ENCODE measurements around the gene PRPF6. TPM values are rescaled to one million over a fixed set of nuclear protein-coding genes. Genes with fewer than 3 reads are reported as not detected.

The PRPF6 gene
- total and polyA plus RNA-seq, 2 of the 13 experiments (the other 11 are each of a cell fraction or from before 2014, with no cell fraction given): 63.7 to 101 TPM

GRCh38 chr20:64065062-64065973 lies 84.4 kb downstream of the PRPF6 start (continued):
- TF ChIP-seq ZNF383 (CRISPR knock-in tag; IDR thresholded peaks at IDR 0.05; ENCODE audit: borderline replicate concordance) (no peak), ZHX2 (IDR thresholded peaks at IDR 0.05; ENCODE audit: low read depth) (peak; percentile 61; the same call in 1 of the 2 replicates), ZHX2 (CRISPR knock-in tag; IDR thresholded peaks at IDR 0.05; ENCODE audit: borderline replicate concordance) (no peak), ZSCAN5A (CRISPR knock-in tag; IDR thresholded peaks at IDR 0.05; ENCODE audit: borderline replicate concordance) (0 out of 2 replicates have a peak, but pooled peaks have one; percentile 64), ZNF772 (CRISPR knock-in tag; IDR thresholded peaks at IDR 0.05) (peak; percentile 68; the same call in 1 of the 2 replicates), PAWR (CRISPR knock-in tag; IDR thresholded peaks at IDR 0.05; ENCODE audit: borderline replicate concordance) (0 out of 2 replicates have a peak, but pooled peaks have one; percentile 54), ZMYM4 (CRISPR knock-in tag; IDR thresholded peaks at IDR 0.05) (0 out of 2 replicates have a peak, but pooled peaks have one; percentile 21), LRRFIP1 (CRISPR knock-in tag; conservative IDR thresholded peaks at IDR 0.05) (no peak)
- TF ChIP-seq, protein P1, sequence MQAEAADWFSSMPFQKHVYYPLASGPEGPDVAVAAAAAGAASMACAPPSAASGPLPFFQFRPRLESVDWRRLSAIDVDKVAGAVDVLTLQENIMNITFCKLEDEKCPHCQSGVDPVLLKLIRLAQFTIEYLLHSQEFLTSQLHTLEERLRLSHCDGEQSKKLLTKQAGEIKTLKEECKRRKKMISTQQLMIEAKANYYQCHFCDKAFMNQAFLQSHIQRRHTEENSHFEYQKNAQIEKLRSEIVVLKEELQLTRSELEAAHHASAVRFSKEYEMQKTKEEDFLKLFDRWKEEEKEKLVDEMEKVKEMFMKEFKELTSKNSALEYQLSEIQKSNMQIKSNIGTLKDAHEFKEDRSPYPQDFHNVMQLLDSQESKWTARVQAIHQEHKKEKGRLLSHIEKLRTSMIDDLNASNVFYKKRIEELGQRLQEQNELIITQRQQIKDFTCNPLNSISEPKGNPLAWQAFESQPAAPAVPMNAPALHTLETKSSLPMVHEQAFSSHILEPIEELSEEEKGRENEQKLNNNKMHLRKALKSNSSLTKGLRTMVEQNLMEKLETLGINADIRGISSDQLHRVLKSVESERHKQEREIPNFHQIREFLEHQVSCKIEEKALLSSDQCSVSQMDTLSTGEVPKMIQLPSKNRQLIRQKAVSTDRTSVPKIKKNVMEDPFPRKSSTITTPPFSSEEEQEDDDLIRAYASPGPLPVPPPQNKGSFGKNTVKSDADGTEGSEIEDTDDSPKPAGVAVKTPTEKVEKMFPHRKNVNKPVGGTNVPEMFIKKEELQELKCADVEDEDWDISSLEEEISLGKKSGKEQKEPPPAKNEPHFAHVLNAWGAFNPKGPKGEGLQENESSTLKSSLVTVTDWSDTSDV (CRISPR knock-in tag; IDR thresholded peaks at IDR 0.05): peak; percentile 40
- TF ChIP-seq, protein P2, sequence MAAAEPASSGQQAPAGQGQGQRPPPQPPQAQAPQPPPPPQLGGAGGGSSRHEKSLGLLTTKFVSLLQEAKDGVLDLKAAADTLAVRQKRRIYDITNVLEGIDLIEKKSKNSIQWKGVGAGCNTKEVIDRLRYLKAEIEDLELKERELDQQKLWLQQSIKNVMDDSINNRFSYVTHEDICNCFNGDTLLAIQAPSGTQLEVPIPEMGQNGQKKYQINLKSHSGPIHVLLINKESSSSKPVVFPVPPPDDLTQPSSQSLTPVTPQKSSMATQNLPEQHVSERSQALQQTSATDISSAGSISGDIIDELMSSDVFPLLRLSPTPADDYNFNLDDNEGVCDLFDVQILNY (CRISPR knock-in tag; conservative IDR thresholded peaks at IDR 0.05): 0 out of 2 replicates have a peak, but pooled peaks have one; percentile 37
- TF ChIP-seq, protein P3, sequence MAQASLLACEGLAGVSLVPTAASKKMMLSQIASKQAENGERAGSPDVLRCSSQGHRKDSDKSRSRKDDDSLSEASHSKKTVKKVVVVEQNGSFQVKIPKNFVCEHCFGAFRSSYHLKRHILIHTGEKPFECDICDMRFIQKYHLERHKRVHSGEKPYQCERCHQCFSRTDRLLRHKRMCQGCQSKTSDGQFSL (CRISPR knock-in tag; IDR thresholded peaks at IDR 0.05): no peak

Data from HepG2 (cell line).